ENCODE measurements around the gene FANCC. TPM values are rescaled to one million over a fixed set of nuclear protein-coding genes. Genes with fewer than 3 reads are reported as not detected.

FANCC gene
- total RNA-seq, 3 donors from 2014 or later (not counting 1 experiment from before 2014, with no cell fraction given): 9.9 to 18.9 (median 12.8) TPM

- Mint-ChIP-seq H3K4me3 (no peak overlapping the region), H3K27ac (no peak overlapping the region), H3K4me1 (peaks cover 0 to 4% of the 10 kb centered on the region in 2 donors), H3K9me3 (no peaks in the 10 kb centered on the region), H3K36me3 (no peaks in the 10 kb centered on the region), H3K27me3 (ENCODE audit: low read depth in 2 of 2) (no peaks in the 10 kb centered on the region)
- ATAC-seq (no peak), DNase-seq (no peak)
- H3K36me3 ChIP-seq (ENCODE audit: control insufficient read depth, insufficient read depth, low read length): no peaks in the 10 kb centered on the region
- peaks cover 4% of the 10 kb centered on the region for H3K27me3 ChIP-seq (ENCODE audit: control insufficient read depth, insufficient read depth, low read length)
- no peaks in the 10 kb centered on the region for H3K9me3 ChIP-seq (ENCODE audit: control insufficient read depth, insufficient read depth, low read length)
- no peak for TF ChIP-seq CTCF (IDR thresholded peaks at IDR 0.05)
- H3K4me1 ChIP-seq (ENCODE audit: control insufficient read depth, insufficient read depth, low read length): no peaks in the 10 kb centered on the region
- 66% methylated on average over 10 of the region's 10 CpGs for WGBS (ENCODE audit: insufficient coverage)
- H3K27ac ChIP-seq (ENCODE audit: low read length): no peak overlapping the region
- intact Hi-C loops (cut with micrococcal nuclease): no loop called here
- H3K4me3 ChIP-seq (ENCODE audit: low read length): no peak overlapping the region
Observed at GRCh38 chr9:95057101-95057500, 260.4 kb downstream of the FANCC start.

- ATAC-seq: no peak
- no peak overlapping the region for H3K4me3 ChIP-seq (ENCODE audit: low read length)
- no peaks in the 10 kb centered on the region for H3K36me3 ChIP-seq (ENCODE audit: control insufficient read depth, insufficient read depth, low read length)
- H3K4me3 Mint-ChIP-seq: no peak overlapping the region
- no peaks in the 10 kb centered on the region for H3K4me1 ChIP-seq (ENCODE audit: control insufficient read depth, insufficient read depth, low read length)
- no peaks in the 10 kb centered on the region for H3K9me3 ChIP-seq (ENCODE audit: control insufficient read depth, insufficient read depth, low read length)
- H3K27ac ChIP-seq (ENCODE audit: low read length): no peak overlapping the region
- 93% methylated on average over 14 of the region's 15 CpGs for WGBS (ENCODE audit: insufficient coverage)
- no peak for DNase-seq
- H3K4me1 Mint-ChIP-seq: no peaks in the 10 kb centered on the region
- H3K9me3 Mint-ChIP-seq: no peaks in the 10 kb centered on the region
- H3K36me3 Mint-ChIP-seq: no peaks in the 10 kb centered on the region
- no peak for TF ChIP-seq CTCF (IDR thresholded peaks at IDR 0.05)
- intact Hi-C loops (cut with micrococcal nuclease): no loop called here
- peaks cover 5% of the 10 kb centered on the region for H3K27me3 ChIP-seq (ENCODE audit: control insufficient read depth, insufficient read depth, low read length)
- H3K27ac Mint-ChIP-seq: no peak overlapping the region
- H3K27me3 Mint-ChIP-seq (ENCODE audit: low read depth in 2 of 2): no peaks in the 10 kb centered on the region
Observed at GRCh38 chr9:95055851-95056551, 261.5 kb downstream of the FANCC start.

- H3K36me3 ChIP-seq (ENCODE audit: control insufficient read depth, insufficient read depth, low read length): no peaks in the 10 kb centered on the region
- no peaks in the 10 kb centered on the region for H3K27me3 Mint-ChIP-seq (ENCODE audit: low read depth in 2 of 2)
- H3K4me1 Mint-ChIP-seq: no peaks in the 10 kb centered on the region
- no peak for ATAC-seq
- no peak overlapping the region for H3K27ac ChIP-seq (ENCODE audit: low read length)
- 73% methylated on average over 6 of the region's 6 CpGs for WGBS (ENCODE audit: insufficient coverage)
- peaks cover 5% of the 10 kb centered on the region for H3K27me3 ChIP-seq (ENCODE audit: control insufficient read depth, insufficient read depth, low read length)
- H3K4me3 Mint-ChIP-seq: no peak overlapping the region
- no peaks in the 10 kb centered on the region for H3K4me1 ChIP-seq (ENCODE audit: control insufficient read depth, insufficient read depth, low read length)
- H3K9me3 Mint-ChIP-seq: no peaks in the 10 kb centered on the region
- intact Hi-C loops (cut with micrococcal nuclease): no loop called here
- no peak overlapping the region for H3K27ac Mint-ChIP-seq
- DNase-seq: no peak
- no peak for TF ChIP-seq CTCF (IDR thresholded peaks at IDR 0.05)
- no peaks in the 10 kb centered on the region for H3K9me3 ChIP-seq (ENCODE audit: control insufficient read depth, insufficient read depth, low read length)
- H3K4me3 ChIP-seq (ENCODE audit: low read length): no peak overlapping the region
- no peaks in the 10 kb centered on the region for H3K36me3 Mint-ChIP-seq
Observed at GRCh38 chr9:95055334-95055850, 262.1 kb downstream of the FANCC start.

Data from natural killer cell (primary cell).